ENCODE data around the gene C1orf159. TPM values are rescaled to one million over a fixed set of nuclear protein-coding genes. Genes with fewer than 3 reads are reported as not detected.

C1orf159 gene
- total RNA-seq, 2 donors from 2014 or later = 23.1 to 29.5 TPM

GRCh38 chr1:1083416-1084371, 32.2 kb downstream of the C1orf159 start:
- peaks cover 2% of the 10 kb centered on the region for H3K4me1 Mint-ChIP-seq
- peaks cover 3% of the 10 kb centered on the region for H3K27me3 Mint-ChIP-seq (ENCODE audit: insufficient read depth)
- H3K36me3 ChIP-seq (ENCODE audit: control insufficient read depth, insufficient read depth, low read length) = no peaks in the 10 kb centered on the region
- no peak for TF ChIP-seq CTCF (conservative IDR thresholded peaks at IDR 0.05)
- H3K27ac Mint-ChIP-seq = no peak overlapping the region
- H3K27ac ChIP-seq (ENCODE audit: low read depth, low read length) = no peak overlapping the region
- H3K4me1 ChIP-seq (ENCODE audit: control insufficient read depth, insufficient read depth, low read length) = peaks cover 7% of the 10 kb centered on the region
- H3K36me3 Mint-ChIP-seq (ENCODE audit: low read depth) = peaks cover 2% of the 10 kb centered on the region
- no peaks in the 10 kb centered on the region for H3K9me3 Mint-ChIP-seq
- no peak overlapping the region for H3K4me3 Mint-ChIP-seq
- DNase-seq = peak; percentile 44
- WGBS, 2 experiments (ENCODE audit: insufficient coverage in 1 of 2, insufficient read length in 1 of 2) = 92 to 93% methylated on average over 30 to 43 of the region's 43 CpGs
- H3K4me3 ChIP-seq (ENCODE audit: low read length) = no peak overlapping the region
- H3K9ac ChIP-seq (ENCODE audit: extremely low read depth, low read length, poor library complexity, severe bottlenecking) = no peak overlapping the region
- peaks cover 6% of the 10 kb centered on the region for H3K27me3 ChIP-seq (ENCODE audit: control insufficient read depth, insufficient read depth, low read length, poor library complexity, severe bottlenecking)
- H3K9me3 ChIP-seq (ENCODE audit: control insufficient read depth, low read length) = no peaks in the 10 kb centered on the region

- H3K27ac Mint-ChIP-seq = no peak overlapping the region
- no peak overlapping the region for H3K9ac ChIP-seq (ENCODE audit: extremely low read depth, low read length, poor library complexity, severe bottlenecking)
Observed at GRCh38 chr1:1082776-1083415, 33.0 kb downstream of the C1orf159 start.

More at GRCh38 chr1:1082776-1083415, 33.0 kb downstream of the C1orf159 start:
- Mint-ChIP-seq H3K27me3 (ENCODE audit: insufficient read depth) (peaks cover 3% of the 10 kb centered on the region), H3K4me3 (no peak overlapping the region), H3K36me3 (ENCODE audit: low read depth) (peaks cover 2% of the 10 kb centered on the region), H3K9me3 (no peaks in the 10 kb centered on the region), H3K4me1 (peaks cover 2% of the 10 kb centered on the region)
- 92% methylated on average over 20 to 40 of the region's 40 CpGs for WGBS, 2 experiments (ENCODE audit: insufficient coverage in 1 of 2, insufficient read length in 1 of 2)
- Histone ChIP-seq H3K27ac (ENCODE audit: low read depth, low read length) (no peak overlapping the region), H3K9me3 (ENCODE audit: control insufficient read depth, low read length) (no peaks in the 10 kb centered on the region), H3K27me3 (ENCODE audit: control insufficient read depth, insufficient read depth, low read length, poor library complexity, severe bottlenecking) (peaks cover 6% of the 10 kb centered on the region), H3K4me3 (ENCODE audit: low read length) (no peak overlapping the region), H3K36me3 (ENCODE audit: control insufficient read depth, insufficient read depth, low read length) (no peaks in the 10 kb centered on the region), H3K4me1 (ENCODE audit: control insufficient read depth, insufficient read depth, low read length) (peaks cover 7% of the 10 kb centered on the region)
- no peak for TF ChIP-seq CTCF (conservative IDR thresholded peaks at IDR 0.05)
- peak; percentile 41 for DNase-seq
